NCI-H1092 treated with DMSO at 0.1 percent for 48 hours (cell line): ENCODE results near the gene VASN.

Experiments
- DNase-seq: peaks from one replicate; lab custom pipeline; 2025; lab: John Stamatoyannopoulos, UW

VASN gene

DNA sequence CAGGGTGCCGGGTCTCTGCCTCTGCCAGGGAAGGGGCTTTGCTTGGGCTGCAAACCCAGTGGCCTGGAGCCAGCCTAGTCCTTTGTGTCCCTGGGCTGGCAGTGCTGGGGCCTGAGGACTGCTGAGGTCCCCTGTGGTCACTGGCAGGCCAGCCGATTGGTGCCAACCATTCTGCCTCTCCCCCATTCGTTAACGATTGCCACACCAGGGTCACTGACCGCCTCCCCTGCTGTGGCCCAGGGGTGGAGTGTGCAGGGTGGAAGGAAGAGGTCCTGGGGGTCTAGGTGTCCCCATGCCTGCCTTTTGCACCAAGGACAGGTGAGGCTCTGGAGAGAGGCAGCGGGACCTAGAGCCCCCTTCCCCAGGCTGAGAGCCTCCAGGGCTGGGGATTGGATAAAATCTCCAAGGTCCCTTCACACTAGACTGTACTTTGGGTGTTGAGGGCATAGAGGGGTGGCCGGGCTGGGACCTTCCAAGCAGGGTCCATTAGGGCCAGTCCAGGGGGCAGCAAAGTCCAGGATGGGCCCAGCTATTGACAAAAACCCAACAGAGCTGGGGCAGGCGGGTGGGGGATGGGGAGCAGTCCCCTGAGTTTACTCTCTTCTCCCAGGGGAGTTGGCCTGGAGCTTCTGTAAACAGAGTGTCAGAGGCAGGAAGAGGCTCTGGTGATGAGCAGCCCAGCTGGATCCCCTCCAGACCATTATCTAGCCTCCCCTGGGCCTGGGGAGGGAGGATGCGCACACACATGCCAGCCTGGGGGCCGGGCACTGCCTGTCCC is 1.1 kb downstream of the VASN start:
- DNase-seq, result peak; percentile 88

DNA sequence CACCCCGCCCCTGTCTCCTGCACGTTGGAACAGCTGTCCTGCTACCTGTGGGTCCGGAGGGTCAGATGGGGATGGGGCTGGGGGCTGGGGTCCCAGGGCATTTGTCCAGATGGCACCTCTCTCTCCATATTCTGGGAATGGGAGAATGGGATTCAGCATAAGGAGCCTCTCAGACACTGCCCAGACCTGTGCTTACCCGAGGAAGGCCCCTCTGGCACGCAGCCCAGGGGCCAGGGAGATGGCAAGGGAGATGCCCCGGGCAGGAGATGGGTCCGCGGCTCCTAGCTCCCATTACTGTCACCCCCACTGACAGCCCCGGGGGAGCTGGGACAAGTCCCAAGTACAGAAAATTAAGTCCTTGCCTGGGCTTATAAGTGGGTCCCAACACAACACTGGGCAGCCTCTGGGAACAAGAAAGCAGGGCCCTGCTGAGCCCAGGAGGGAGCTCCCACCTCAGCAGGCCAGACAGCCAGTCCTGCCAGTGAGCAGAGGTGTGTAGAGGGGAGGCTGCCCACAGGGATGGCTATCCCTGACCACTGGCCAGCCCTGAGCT is 1.8 kb downstream of the VASN start:
- peak; percentile 81 for DNase-seq

DNA sequence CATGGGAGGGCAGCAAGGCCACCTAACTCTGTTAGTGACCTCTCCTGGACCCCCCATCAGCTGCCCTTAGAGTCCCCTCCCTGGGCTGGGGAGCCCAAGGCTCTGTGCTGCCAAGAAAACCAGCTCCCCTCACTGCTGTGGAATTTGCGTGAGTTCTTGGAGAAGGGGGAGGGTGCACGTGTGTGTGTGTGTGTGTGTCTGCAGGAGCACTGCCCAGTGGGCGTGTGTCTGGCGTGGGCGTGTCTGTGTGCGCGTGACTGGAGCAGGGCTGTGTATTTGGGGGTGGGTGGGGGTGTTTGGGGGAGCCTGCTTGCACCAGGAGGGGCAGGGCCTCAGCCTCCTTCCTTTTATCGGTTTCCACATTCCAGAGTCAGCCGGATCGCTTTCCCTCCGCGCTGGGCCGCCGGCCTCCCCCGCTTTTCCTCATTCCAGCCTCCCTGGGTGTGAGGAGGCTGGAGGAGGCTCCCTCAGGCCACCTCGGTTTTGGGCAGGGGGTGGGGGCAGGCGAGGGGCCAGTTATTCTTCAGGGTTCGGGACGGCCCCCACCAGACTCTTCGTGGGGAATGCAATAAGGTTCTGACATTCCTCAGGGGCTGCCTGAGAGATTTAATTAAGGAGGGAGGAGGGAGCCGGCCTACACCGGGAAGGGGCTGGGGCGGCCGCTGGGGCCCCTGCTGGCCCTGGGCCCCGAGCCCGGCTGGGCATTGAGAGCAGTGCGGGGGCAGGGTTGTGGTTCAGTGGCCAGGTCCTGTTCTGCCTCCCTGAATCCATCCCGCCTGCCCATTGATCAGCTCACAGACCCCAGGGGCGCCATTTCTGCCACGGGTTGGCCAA is 2.5 kb downstream of the VASN start:
- DNase-seq, result no peak

GRCh38 chr16:4375717-4376116 is 4.1 kb downstream of the VASN start:
- DNase-seq, result no peak

DNA sequence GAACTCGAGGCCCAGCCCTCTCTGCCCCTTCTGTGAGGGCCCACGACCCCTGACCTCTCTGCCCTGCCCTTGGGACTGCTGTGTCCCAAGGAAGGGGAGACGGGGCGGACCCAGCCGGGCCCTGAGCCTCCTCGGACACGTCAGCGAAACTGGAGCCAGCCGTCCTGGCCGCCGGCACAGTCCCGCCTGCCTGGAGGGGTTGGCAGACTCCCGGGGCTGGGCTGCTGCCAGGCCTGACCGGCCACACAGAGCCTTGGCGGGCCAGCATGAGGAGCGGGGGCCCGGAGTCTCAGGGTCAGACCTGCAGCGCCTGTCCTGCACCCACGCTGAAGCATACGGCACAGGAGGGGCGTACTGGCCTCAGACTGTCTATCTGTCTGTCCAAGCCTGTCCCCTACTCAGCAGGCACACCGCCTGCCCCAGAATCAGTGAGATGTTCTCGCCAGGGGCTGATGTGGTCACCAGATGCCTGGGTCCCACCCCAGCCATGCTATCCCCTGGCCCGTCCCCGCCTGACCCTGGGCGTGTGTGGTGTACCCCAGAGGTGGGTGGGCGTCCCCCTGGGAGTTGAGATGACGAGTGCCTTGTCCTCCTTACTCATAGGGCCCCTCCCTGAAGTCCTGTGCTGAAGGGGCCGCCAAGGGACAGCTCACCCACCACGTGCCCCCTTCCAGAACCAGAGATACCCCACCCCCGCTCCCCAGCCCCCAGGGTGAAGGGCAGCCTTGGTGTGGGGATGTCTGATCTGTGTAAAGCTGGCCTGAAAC is 4.7 kb downstream of the VASN start:
- DNase-seq, result no peak

DNA sequence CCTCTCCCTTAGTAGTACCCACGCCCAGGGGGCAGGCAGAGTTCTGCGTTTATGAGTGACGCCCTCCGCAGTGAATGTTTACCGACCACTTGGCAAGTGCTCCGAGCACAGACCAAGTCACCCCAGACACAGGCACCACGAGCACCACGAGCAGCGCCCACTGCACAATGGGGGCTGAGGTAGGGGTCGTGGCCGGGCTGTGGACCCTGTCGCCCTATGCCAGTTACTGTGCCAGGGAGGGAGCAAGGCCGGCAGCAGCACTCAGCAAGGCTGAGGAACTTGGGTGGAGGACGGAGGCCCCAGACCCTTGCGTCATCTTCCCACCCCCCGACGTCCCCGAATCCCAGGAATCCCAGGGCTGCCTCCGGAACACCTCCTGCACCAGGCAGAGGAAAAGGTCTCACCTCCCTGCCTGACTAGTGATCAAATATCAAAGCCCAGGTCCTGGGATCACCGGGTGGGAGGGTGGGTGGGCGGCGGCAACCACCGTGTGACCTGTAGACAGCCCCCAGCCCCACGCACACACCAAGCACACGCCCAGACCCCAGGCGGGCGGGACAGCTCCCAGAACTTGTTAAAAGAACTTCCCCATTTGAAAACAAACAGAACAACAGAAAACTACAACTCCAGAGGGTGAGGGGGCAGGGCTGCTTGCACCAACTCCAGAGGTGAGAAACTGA is 5.4 kb downstream of the VASN start:
- peak; percentile 21 for DNase-seq

GRCh38 chr16:4377573-4378154 is 6.0 kb downstream of the VASN start:
- no peak for DNase-seq

- no peak for DNase-seq
Observed at GRCh38 chr16:4378161-4378666, 6.6 kb downstream of the VASN start.

GRCh38 chr16:4378999-4379690 is 7.5 kb downstream of the VASN start:
- no peak for DNase-seq

DNA sequence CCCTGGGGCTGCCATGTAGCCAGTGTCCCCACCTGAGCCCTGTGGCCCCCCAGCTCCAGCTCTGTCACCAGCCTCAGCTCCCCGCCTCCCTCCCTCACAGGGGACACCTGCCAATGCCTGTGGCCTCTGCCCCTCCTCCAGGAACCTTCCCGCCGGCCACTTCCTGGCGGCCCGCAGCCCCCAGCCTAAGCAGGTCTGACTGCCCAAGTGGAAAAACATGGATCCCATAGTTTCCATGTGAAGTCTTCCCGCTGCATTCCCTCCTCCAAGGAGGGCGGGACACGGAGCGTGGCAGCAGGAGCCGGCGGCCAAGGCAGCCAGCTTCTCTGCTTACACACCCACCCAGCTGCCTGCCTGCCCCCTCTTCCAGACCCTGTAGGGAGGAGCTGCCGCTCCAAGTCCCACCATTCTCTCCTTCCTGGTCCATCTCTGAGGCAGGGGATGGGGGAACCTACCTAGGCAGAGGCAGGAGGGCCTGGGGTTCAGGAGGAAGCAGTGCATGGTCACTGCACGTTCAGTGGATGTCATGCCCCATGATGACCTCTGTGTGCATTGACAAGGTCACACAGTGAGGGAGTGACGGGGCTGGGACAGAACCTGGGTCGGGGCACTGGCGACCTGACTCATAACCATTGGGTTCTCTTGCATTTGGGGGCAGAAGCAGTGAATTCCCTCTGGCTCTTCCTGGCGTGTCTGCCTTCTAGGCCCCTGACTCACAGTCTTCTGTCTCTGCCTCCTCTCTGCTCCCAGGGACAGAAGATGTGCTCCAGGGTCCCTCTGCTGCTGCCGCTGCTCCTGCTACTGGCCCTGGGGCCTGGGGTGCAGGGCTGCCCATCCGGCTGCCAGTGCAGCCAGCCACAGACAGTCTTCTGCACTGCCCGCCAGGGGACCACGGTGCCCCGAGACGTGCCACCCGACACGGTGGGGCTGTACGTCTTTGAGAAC is 8.7 kb downstream of the VASN start:
- DNase-seq, result no peak

- DNase-seq, result no peak
Observed at GRCh38 chr16:4381072-4381934, 9.7 kb downstream of the VASN start.

DNA sequence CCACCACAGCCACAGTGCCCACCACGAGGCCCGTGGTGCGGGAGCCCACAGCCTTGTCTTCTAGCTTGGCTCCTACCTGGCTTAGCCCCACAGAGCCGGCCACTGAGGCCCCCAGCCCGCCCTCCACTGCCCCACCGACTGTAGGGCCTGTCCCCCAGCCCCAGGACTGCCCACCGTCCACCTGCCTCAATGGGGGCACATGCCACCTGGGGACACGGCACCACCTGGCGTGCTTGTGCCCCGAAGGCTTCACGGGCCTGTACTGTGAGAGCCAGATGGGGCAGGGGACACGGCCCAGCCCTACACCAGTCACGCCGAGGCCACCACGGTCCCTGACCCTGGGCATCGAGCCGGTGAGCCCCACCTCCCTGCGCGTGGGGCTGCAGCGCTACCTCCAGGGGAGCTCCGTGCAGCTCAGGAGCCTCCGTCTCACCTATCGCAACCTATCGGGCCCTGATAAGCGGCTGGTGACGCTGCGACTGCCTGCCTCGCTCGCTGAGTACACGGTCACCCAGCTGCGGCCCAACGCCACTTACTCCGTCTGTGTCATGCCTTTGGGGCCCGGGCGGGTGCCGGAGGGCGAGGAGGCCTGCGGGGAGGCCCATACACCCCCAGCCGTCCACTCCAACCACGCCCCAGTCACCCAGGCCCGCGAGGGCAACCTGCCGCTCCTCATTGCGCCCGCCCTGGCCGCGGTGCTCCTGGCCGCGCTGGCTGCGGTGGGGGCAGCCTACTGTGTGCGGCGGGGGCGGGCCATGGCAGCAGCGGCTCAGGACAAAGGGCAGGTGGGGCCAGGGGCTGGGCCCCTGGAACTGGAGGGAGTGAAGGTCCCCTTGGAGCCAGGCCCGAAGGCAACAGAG is 10.5 kb downstream of the VASN start:
- no peak for DNase-seq

DNA sequence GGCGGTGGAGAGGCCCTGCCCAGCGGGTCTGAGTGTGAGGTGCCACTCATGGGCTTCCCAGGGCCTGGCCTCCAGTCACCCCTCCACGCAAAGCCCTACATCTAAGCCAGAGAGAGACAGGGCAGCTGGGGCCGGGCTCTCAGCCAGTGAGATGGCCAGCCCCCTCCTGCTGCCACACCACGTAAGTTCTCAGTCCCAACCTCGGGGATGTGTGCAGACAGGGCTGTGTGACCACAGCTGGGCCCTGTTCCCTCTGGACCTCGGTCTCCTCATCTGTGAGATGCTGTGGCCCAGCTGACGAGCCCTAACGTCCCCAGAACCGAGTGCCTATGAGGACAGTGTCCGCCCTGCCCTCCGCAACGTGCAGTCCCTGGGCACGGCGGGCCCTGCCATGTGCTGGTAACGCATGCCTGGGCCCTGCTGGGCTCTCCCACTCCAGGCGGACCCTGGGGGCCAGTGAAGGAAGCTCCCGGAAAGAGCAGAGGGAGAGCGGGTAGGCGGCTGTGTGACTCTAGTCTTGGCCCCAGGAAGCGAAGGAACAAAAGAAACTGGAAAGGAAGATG is 11.2 kb downstream of the VASN start:
- no peak for DNase-seq

DNA sequence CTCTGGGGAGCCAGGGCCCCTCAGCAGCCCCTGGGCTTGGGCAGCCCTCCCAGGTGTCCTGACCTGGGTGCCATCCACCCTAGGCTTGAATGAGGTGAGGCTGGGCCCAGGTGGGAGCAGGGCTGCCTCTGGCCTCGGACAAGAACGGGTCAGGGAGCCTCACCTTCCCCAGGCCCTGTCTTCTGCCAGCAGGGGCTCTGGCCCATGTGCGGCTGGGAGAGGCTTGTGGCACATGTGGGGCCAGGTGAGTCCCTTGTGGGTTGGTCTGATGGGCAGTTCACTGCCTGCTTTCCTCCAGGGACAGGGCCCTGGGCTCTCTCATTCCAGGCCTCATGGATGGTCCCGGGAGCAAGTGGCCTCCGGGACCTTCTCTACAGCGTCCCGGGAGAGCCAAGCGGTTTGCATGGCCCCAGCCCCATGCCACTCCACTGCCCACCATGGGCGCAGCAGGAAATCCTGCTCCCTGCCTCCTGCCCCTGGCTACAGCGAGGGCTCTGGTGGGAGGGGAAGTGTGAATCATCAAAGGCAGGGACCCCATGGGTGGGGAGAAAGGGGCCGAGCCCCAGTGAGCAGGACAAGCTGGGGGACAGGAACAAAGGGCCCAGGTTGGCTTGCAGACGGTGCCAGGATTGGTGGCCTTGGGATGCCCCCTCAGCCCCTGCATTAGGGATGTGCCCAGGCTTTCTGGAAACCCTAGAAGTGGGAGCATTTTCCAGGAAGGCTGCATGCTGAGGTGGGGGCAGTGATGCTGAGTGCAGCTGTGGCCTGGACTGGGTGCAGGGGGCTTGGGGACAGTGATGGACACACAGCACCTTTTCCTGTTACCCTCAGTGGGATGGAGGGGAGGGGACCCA is 12.2 kb downstream of the VASN start:
- DNase-seq, result no peak

- no peak for DNase-seq
Observed at GRCh38 chr16:4384509-4384942, 12.9 kb downstream of the VASN start.
